Activated naive CD4-positive, alpha-beta T cell treated with anti-CD3 and anti-CD28 coated beads, Interleukin-2, amount 10 ng/mL, durations not matched to agents 7 days and 5 days (primary cell): Measurements from ENCODE around the gene CLEC17A.
"Not testable (repeated sequence)": the region's sequence is repeated elsewhere in the genome, so short reads cannot be mapped to it uniquely, and the experiment has no call there.

Source experiments
- CTCF ChIA-PET: fragments of 350-600 bp; sonication (Branson Sonifier 250); formaldehyde crosslinking; loops from one replicate; lab custom pipeline; 2021; ENCODE audit warnings: antibody characterized with exemption; lab: Charles Lee
- DNase-seq: peaks from one replicate; pipeline ENCODE4 v3.0.0-alpha.2; 2020
- H3K27ac Mint-ChIP-seq: one replicate; pipeline ENCODE4 v1.8.0; 2021; ENCODE audit warnings: mild to moderate bottlenecking, moderate library complexity, mixed read lengths
- H3K27me3 Mint-ChIP-seq: one replicate; pipeline ENCODE4 v1.8.0; 2021; ENCODE audit warnings: mild to moderate bottlenecking, mixed read lengths
- H3K36me3 Mint-ChIP-seq: one replicate; pipeline ENCODE4 v1.8.0; 2021; ENCODE audit warnings: mixed read lengths
- H3K4me1 Mint-ChIP-seq: one replicate; pipeline ENCODE4 v1.8.0; 2021; ENCODE audit warnings: mixed read lengths
- H3K4me3 Mint-ChIP-seq: one replicate; pipeline ENCODE4 v1.8.0; 2021; ENCODE audit warnings: mild to moderate bottlenecking, moderate library complexity, mixed read lengths
- H3K9me3 Mint-ChIP-seq: one replicate; pipeline ENCODE4 v1.8.0; 2021; ENCODE audit warnings: mixed read lengths

Gene CLEC17A, protein sequence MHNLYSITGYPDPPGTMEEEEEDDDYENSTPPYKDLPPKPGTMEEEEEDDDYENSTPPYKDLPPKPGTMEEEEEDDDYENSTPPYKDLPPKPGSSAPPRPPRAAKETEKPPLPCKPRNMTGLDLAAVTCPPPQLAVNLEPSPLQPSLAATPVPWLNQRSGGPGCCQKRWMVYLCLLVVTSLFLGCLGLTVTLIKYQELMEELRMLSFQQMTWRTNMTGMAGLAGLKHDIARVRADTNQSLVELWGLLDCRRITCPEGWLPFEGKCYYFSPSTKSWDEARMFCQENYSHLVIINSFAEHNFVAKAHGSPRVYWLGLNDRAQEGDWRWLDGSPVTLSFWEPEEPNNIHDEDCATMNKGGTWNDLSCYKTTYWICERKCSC

DNA sequence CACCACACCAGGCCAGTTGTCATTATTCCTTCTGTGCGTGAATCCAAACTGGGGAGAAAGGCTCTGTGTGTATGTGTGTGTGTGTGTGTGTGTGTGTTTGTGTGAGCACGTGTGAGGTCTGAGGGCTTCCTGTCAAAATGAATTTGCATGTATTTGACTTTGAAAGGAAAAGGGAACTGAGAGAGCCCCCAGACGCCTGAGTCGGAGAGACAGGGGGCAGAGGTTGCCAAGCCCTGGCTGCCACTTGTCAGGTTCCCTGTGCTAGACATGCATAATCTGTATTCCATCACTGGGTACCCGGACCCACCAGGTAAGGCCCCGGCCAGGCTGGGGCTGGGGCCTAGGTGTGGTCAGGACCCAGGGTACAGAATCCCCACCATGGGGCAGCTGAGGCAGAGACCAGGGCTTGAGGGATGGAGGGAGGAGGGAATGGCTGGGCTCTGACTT lies at the start of gene CLEC17A:
Gene CLEC17A (plus strand): TSS at position 191 of the 447 bp plus-strand sequence. CDS start 77 bp downstream, at position 268.
- no peak within 1 kb of the TSS for H3K4me3 Mint-ChIP-seq
- H3K27me3 Mint-ChIP-seq: no peaks in the 10 kb centered on the region
- CTCF ChIA-PET: interaction anchor here (1.0 kb wide), 1 partner anchor 107 kb away, joined by 3 read pairs; no protein-coding TSS in a partner anchor
- no peaks in the 10 kb centered on the region for H3K4me1 Mint-ChIP-seq
- H3K9me3 Mint-ChIP-seq: no peaks in the 10 kb centered on the region
- H3K36me3 Mint-ChIP-seq: no peaks in the 10 kb centered on the region
- peak within 1 kb of the TSS; percentile 24 for H3K27ac Mint-ChIP-seq
- no peak for DNase-seq

DNA sequence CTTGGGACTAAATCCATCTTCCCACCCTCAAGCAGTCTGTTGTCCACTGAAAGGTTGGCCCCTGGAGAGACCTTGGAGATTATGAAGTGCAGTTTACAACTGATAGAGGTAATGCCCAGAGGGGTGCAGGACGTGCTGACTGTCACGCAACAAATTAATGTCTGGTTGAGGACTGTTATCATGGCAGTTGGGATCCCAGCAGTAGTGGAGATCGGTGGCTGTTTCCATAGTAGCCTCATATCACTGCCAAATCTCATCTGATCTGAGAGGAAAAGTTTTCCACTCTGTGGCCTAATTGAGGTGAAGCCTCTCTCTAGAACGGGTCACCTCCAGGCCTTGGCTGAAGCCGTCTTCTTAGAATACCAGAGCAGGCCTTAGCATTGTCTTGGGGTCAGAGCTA lies 49.4 kb upstream of the CLEC17A start:
- Mint-ChIP-seq H3K27me3 (no peaks in the 10 kb centered on the region), H3K27ac (no peak overlapping the region)

DNA sequence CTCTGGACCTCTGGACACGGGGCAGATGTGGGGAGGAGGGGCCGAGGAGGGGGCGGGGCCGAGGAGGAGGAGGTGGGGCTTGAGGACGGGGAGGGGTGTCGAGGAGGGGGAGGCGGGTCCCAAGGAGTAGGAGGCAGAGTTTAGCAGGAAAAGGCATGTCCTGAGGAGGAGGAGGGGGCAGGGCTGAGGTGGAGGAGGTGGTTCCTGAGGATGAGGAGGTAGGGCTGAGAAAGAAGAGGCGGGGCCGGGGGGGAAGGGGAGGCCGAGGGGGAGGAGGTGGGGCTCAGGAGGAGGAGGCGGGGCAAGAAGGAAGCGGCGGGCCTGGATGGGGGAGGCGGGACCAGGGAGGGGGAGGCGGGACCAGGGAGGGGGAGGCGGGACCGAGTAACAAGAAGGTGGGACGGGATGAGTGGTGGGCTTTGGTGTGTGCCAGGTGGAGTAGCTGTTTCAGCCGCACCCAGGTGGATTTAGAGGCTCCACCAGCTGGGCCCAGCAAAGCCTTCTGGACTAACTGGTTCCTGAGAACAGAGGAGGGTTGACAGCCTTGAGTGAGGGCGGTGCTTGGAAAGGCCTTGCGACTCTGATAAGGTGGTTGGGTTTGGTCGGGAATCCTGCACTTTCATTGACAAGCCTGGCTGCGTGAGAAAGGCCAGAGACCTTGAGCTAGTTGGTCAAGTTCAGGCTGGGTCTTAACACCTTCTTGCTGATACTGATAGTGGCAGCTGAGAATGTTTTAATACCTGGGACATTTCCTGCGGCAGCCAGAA lies 45.8 kb upstream of the CLEC17A start:
- no peaks in the 10 kb centered on the region for H3K9me3 Mint-ChIP-seq
- peaks cover 17% of the 10 kb centered on the region for H3K36me3 Mint-ChIP-seq
- H3K27me3 Mint-ChIP-seq: no peaks in the 10 kb centered on the region
- H3K4me1 Mint-ChIP-seq: peaks cover 33% of the 10 kb centered on the region
- CTCF ChIA-PET: interaction anchor here (3.4 kb wide), 1 partner anchor 19 kb away, joined by 11 read pairs; no protein-coding TSS in a partner anchor
- H3K27ac Mint-ChIP-seq: no peak overlapping the region
- DNase-seq: peak; percentile 71
- no peak overlapping the region for H3K4me3 Mint-ChIP-seq

More for the DNA sequence above, 49.4 kb upstream of the CLEC17A start:
- CTCF ChIA-PET: interaction anchor here (2.0 kb wide), 1 partner anchor 23 kb away, joined by 10 read pairs; no protein-coding TSS in a partner anchor
- Mint-ChIP-seq H3K4me3 (no peak overlapping the region), H3K4me1 (peaks cover 51% of the 10 kb centered on the region), H3K36me3 (peaks cover 17% of the 10 kb centered on the region), H3K9me3 (no peaks in the 10 kb centered on the region)
- no peak for DNase-seq

DNA sequence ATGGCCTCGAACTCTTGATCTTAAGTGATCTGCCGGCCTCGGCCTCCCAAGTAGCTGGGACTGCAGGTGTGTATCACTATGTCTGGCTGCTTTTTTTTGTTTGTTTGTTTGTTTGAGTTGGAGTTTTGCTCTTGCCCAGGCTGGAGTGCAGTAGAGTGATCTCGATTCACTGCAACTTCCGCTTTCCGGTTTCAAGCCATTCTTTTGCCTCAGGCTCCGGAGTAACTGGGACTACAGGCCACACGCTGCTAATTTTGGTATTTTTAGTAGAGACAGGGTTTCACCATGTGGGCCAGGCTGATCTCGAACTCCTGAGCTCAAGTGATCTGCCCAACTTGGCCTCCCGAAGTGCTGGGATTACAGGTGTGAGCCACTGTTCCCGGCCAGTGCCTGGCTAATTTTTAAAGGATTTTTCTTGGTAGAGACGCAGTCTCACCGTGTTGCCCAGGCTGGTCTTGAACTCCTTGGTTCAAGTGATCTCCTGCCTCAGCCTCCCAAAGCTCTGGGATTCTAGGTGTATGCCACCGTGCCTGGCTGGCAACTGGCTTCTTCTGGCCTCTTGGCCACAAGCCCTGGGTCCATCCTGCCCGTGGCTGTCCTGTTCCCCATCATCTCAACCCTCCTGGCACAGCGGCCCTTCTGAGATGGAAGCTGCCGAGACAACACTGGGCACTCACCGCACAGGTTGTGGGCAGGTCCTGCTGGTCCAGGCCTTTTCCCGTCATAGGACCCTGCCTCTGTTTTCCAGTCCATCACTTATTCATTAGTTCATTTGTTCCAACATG lies 42.0 kb upstream of the CLEC17A start:
- H3K27ac Mint-ChIP-seq: no peak overlapping the region
- peaks cover 8% of the 10 kb centered on the region for H3K36me3 Mint-ChIP-seq
- no peaks in the 10 kb centered on the region for H3K27me3 Mint-ChIP-seq
- no peak overlapping the region for H3K4me3 Mint-ChIP-seq
- no peaks in the 10 kb centered on the region for H3K9me3 Mint-ChIP-seq
- DNase-seq: no peak
- CTCF ChIA-PET: interaction anchor here (1.4 kb wide), 1 partner anchor 10 kb away, joined by 5 read pairs; no protein-coding TSS in a partner anchor
- H3K4me1 Mint-ChIP-seq: peaks cover 22% of the 10 kb centered on the region

DNA sequence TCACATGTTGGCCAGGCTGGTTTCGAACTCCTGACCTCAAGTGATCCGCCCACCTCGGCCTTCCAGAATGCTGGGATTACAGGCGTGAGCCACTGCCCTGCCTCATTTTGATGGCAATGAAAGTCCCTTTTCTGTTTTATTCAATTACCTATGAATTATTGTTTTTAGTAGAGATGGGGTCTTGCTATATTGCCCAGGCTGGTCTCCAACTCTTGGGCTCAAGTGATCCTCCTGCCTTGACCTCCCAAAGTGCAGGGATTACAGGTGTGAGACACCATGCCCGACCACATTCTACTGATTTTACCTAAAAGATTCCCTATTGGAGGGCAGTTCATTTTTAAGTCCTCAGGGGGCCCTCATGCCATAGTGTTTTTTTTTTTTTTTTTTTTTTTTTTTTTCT lies 40.9 kb upstream of the CLEC17A start:
- H3K27me3 Mint-ChIP-seq, H3K36me3 Mint-ChIP-seq, H3K9me3 Mint-ChIP-seq, H3K4me3 Mint-ChIP-seq, DNase-seq, H3K27ac Mint-ChIP-seq, CTCF ChIA-PET: not testable (repeated sequence)
- H3K4me1 Mint-ChIP-seq: peaks cover 14% of the 10 kb centered on the region

DNA sequence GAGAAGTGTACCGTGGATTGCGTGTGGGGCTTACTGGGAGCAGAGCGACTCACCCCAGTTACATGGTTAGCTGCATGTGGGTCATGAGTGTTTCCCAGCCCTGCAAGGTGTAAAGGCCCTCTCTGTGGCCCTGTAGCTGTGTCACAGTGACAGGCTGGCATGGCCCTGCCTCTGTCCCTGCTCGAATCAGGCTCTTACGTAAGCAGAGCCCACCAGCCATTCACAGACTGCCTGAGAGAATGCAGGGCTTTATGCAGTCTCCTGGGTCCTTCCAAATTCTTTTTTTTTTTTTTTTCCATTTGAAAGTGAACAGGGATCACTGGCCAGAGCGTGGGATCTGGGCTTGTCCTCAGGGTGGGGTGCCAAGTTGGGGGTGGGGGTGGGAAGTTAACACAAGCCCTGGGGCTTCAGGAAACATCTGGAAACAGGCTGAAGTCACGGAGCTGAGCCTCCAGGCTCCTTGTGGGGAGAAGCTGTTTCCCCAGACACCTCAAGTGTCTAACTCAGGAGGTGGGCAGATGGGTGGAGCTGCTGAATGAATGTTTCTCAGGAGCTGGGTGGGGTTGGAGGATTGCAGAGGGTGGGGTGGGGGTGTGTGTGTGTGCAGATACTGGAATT lies 40.1 kb upstream of the CLEC17A start:
- Mint-ChIP-seq H3K4me1 (peaks cover 9% of the 10 kb centered on the region), H3K4me3 (no peak overlapping the region), H3K36me3 (peaks cover 8% of the 10 kb centered on the region), H3K27me3 (no peaks in the 10 kb centered on the region), H3K9me3 (no peaks in the 10 kb centered on the region), H3K27ac (no peak overlapping the region)
- DNase-seq: no peak
- CTCF ChIA-PET: no interaction called here

DNA sequence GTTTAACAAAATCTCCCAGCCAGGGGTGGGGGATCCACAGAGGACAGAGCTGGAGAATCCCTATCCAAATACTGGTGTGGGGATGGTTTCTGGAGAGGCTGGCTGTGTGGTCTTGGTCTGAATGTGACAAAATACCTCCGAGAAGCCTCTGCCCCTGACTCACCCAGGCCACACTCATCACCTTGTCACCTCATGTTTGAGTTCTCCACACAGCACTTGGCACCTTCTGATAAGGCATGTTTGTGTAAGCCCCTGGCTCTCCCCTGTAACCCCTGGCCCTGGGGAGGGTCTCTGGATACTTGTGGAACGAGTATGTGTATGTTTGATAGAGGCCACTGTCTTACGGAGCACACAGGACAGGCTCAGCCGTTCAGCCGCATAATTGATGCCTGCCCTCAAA lies 38.8 kb upstream of the CLEC17A start:
- Mint-ChIP-seq H3K4me3 (no peak overlapping the region), H3K36me3 (peaks cover 14% of the 10 kb centered on the region), H3K9me3 (no peaks in the 10 kb centered on the region), H3K27ac (no peak overlapping the region), H3K27me3 (no peaks in the 10 kb centered on the region), H3K4me1 (peaks cover 7% of the 10 kb centered on the region)
- CTCF ChIA-PET: no interaction called here
- no peak for DNase-seq

DNA sequence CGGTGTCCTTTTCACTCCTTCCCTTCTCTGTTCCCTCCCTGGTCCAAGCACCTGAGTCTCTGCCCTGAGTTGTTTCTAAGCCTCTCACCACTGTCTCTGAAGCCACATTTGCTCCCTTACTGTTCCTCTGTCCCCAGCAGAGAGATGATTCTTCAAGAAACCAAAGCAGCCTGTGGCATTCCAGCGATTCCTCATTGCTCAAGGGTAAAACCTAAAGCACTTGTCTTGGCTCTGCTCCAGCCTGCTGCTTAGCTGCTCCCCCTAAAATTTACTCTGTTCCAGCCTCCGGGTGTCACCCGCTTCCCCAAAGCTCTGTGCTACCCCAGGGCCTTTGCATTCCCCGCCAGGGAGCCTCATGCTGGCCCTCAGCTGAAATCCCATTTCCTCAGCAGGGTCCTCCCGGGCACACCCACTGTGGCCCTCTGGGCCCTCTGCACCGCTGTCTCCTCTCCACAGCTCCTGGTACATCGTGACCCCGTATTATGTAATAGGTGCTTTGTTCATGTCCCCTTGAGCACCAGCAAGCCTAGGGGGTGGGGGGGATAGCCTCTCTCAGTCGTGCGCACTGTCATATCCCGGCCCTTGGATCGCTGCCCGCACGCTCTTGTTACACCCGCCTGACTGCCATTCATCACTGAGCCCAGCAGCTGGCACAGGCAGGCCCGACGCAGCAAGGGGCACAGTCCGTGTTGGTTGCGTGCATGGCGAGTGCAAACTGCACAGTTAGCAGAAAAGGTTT lies 37.7 kb upstream of the CLEC17A start:
- peaks cover 7% of the 10 kb centered on the region for H3K4me1 Mint-ChIP-seq
- no peaks in the 10 kb centered on the region for H3K9me3 Mint-ChIP-seq
- CTCF ChIA-PET: interaction anchor here (0.6 to 0.8 kb wide), 2 partner anchors 12 to 56 kb away, joined by 3 to 5 read pairs; no protein-coding TSS in a partner anchor
- no peak for DNase-seq
- no peaks in the 10 kb centered on the region for H3K27me3 Mint-ChIP-seq
- H3K36me3 Mint-ChIP-seq: peaks cover 19% of the 10 kb centered on the region
- no peak overlapping the region for H3K4me3 Mint-ChIP-seq
- no peak overlapping the region for H3K27ac Mint-ChIP-seq

DNA sequence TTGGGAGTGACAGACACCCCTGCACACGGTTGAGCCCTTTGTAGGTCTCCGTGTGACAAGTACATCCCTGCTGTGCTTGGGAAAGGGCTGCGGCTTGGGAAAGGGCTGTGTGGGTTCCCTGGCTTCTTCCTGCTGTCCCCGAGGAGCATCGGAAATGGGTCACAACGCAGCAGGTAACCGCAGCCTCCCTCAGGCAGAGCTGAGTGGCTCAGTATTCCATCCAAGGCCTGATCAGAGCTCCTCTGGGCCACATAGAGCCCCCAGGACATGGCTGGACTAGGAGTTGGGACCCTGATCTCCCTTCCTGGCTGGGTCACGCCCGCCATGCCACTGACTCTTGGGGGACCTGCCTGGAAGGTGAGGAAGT lies 37.2 kb upstream of the CLEC17A start:
- Mint-ChIP-seq H3K36me3 (peaks cover 21% of the 10 kb centered on the region), H3K27ac (no peak overlapping the region), H3K27me3 (no peaks in the 10 kb centered on the region), H3K4me1 (peaks cover 10% of the 10 kb centered on the region), H3K9me3 (no peaks in the 10 kb centered on the region), H3K4me3 (no peak overlapping the region)
- CTCF ChIA-PET: interaction anchor here (0.6 kb wide), 2 partner anchors 36 to 57 kb away, joined by 3 to 5 read pairs; no protein-coding TSS in a partner anchor
- DNase-seq: no peak

DNA sequence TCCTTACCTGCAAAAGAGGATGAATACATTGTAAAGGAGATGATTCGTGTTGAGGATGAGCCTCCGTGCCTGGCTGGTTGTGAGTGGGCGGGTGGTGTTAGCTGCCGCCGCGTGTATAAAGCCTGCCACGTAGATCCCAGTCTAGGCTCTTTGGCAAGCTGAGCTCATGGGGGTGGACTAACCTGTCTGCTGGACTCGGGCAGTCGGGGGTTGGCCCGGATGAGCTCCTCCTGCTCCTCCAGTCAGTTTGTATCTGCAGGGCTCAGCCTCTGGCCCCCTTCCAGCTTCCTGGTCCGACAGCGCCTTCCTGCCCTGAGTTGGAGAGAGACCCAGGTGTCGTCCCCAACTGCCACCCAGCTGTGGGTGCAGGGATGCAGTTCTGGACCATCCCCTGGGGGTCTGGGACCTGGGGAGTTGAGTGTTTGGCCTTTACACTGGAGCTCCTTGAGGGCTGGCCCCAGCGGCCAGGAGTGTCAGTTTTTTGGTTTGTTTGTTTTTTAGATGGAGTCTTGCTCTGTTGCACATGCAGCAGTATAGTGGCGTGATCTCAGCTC lies 32.6 kb upstream of the CLEC17A start:
- CTCF ChIA-PET: interaction anchor here (1.2 to 2.0 kb wide), 4 partner anchors 9 to 45 kb away, joined by 4 to 6 read pairs (median 4); no protein-coding TSS in a partner anchor
- Mint-ChIP-seq H3K9me3 (no peaks in the 10 kb centered on the region), H3K4me3 (no peak overlapping the region), H3K27ac (peak overlapping the region; percentile 86), H3K27me3 (no peaks in the 10 kb centered on the region), H3K4me1 (peaks cover 30% of the 10 kb centered on the region), H3K36me3 (peaks cover 20% of the 10 kb centered on the region)
- DNase-seq: no peak

DNA sequence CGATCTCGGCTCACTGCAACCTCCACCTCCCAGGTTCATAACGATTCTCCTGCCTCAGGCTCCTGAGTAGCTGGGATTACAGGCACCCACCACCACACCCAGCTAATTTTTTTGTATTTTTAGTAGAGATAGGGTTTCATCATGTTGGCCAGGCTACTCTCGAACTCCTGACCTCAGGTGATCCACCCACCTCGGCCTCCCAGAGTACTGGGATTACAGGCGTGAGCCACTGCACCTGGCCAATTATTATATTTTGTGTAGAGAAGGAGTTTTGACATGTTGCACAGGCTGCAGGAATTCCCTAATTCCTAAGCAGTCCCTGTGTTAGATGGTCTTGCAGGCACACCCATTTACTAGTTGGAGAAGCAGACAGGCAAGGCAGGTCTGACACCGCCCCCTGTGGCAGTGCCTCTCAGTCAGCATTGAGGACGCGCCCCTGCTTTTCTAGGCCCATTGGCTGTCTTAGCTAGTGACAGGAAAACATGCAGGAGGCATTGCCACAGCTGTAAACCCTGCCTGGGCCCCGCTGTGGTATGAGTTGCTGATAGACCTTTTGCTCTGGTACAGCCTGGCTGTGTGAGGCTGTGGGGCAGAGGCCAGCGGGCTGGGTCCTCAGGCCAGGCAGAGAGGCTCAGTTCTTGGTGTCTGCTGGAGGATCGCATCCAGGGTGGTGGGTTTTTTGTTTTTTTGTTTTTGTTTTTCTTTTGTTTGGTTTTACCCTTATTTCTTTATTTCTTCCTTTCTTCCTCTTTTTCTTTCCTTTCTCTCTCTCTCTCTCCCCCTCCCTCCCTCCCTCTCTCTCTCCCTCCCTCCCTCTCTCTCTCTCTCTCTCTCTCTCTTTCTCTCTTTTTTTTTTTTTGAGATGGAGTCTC lies 31.5 kb upstream of the CLEC17A start:
- H3K9me3 Mint-ChIP-seq, H3K27me3 Mint-ChIP-seq, H3K4me3 Mint-ChIP-seq: not testable (repeated sequence)
- Mint-ChIP-seq H3K4me1 (peaks cover 37% of the 10 kb centered on the region), H3K36me3 (peaks cover 20% of the 10 kb centered on the region), H3K27ac (peak overlapping the region; percentile 86)
- CTCF ChIA-PET: interaction anchor here (0.9 to 2.0 kb wide), 5 partner anchors 11 to 140 kb away, joined by 3 to 8 read pairs (median 5); no protein-coding TSS in a partner anchor
- DNase-seq: peak; percentile 90

DNA sequence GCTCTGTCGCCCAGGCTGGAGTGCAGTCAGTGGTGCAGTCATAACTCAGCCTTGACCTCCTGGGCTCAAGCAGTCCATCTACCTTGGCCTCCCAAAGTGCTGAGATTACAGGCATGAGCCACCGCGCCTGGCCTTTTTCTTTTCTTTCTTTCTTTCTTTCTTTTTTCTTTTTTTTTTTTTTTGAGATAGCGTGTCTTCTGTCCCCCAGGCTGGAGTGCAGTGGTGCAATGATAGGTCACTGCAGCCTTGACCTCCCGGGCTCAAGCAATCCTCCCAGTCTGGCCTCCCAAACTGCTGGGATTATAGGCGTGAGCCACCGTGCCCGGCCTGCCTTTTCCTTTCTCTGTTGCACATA lies 30.9 kb upstream of the CLEC17A start:
- H3K27ac Mint-ChIP-seq: peak overlapping the region; percentile 86
- H3K9me3 Mint-ChIP-seq, H3K4me3 Mint-ChIP-seq, DNase-seq, H3K27me3 Mint-ChIP-seq: not testable (repeated sequence)
- H3K36me3 Mint-ChIP-seq: peaks cover 20% of the 10 kb centered on the region
- CTCF ChIA-PET: interaction anchor here (0.9 to 2.0 kb wide), 3 partner anchors 46 to 139 kb away, joined by 3 to 8 read pairs (median 6); no protein-coding TSS in a partner anchor
- peaks cover 42% of the 10 kb centered on the region for H3K4me1 Mint-ChIP-seq
